Right kidney (tissue), 1 donor: ENCODE data around the gene ZNF169.
"Not testable (repeated sequence)": the region's sequence is repeated elsewhere in the genome, so short reads cannot be mapped to it uniquely, and the experiment has no call there.

ENCODE experiments used
- DNase-seq: peaks from one replicate; pipeline ENCODE4 v3.0.0-alpha.2; 2016

ZNF169 gene

GRCh38 chr9:94286116-94286515, 27.0 kb downstream of the ZNF169 start:
- no peak for DNase-seq

- DNase-seq = no peak
These were observed 28.9 kb downstream of the ZNF169 start for GRCh38 chr9:94287877-94288513.

- no peak for DNase-seq
These were observed 30.6 kb downstream of the ZNF169 start for GRCh38 chr9:94289691-94290090.

- DNase-seq = no peak
These were observed 40.0 kb downstream of the ZNF169 start for GRCh38 chr9:94298949-94299599.

GRCh38 chr9:94300470-94301301, 41.6 kb downstream of the ZNF169 start:
- no peak for DNase-seq

- no peak for DNase-seq
These were observed 42.5 kb downstream of the ZNF169 start for GRCh38 chr9:94301583-94301982.

- DNase-seq = no peak
These were observed 43.3 kb downstream of the ZNF169 start for GRCh38 chr9:94302426-94302825.

- DNase-seq = no peak
These were observed 44.2 kb downstream of the ZNF169 start for GRCh38 chr9:94303321-94303720.

GRCh38 chr9:94315034-94315984, 56.2 kb downstream of the ZNF169 start:
- not testable (repeated sequence) for DNase-seq

GRCh38 chr9:94316236-94316635, 57.1 kb downstream of the ZNF169 start:
- not testable (repeated sequence) for DNase-seq

GRCh38 chr9:94317949-94318657, 59.0 kb downstream of the ZNF169 start:
- DNase-seq = not testable (repeated sequence)

- DNase-seq = not testable (repeated sequence)
These were observed 63.3 kb downstream of the ZNF169 start for GRCh38 chr9:94322342-94322940.

- DNase-seq = not testable (repeated sequence)
These were observed 64.2 kb downstream of the ZNF169 start for GRCh38 chr9:94323153-94323798.

- not testable (repeated sequence) for DNase-seq
These were observed 66.5 kb downstream of the ZNF169 start for GRCh38 chr9:94325583-94325982.

- DNase-seq = not testable (repeated sequence)
These were observed 69.4 kb downstream of the ZNF169 start, which contains the start of gene NUTM2F for GRCh38 chr9:94328544-94328943. TSS of gene NUTM2F (minus strand) at chr9:94328644. CDS start at chr9:94328623, 21 bp downstream.

GRCh38 chr9:94336445-94336844, 77.3 kb downstream of the ZNF169 start:
- DNase-seq = not testable (repeated sequence)

GRCh38 chr9:94338723-94339122, 79.6 kb downstream of the ZNF169 start:
- not testable (repeated sequence) for DNase-seq

- DNase-seq = not testable (repeated sequence)
These were observed 80.6 kb downstream of the ZNF169 start for GRCh38 chr9:94339657-94340056.

- not testable (repeated sequence) for DNase-seq
These were observed 81.7 kb downstream of the ZNF169 start for GRCh38 chr9:94340750-94341149.

- not testable (repeated sequence) for DNase-seq
These were observed 82.6 kb downstream of the ZNF169 start for GRCh38 chr9:94341703-94342102.
